ENCODE results near the gene PDIA6. TPM values are rescaled to one million over a fixed set of nuclear protein-coding genes. Genes with fewer than 3 reads are reported as not detected.
A peak's percentile ranks its signal among the peaks of the same experiment; 100 is the strongest.

PDIA6 gene
- polyA plus RNA-seq, 4 donors, result 24.4 to 311 (median 165) TPM

- Histone ChIP-seq H3K27ac (ENCODE audit: low read depth in 1 of 3, low read length in 2 of 3) (peak overlapping the region in 1 of 3 donors; percentile 80), H3K4me3 (ENCODE audit: low read depth in 1 of 3, low read length in 3 of 3) (no peak overlapping the region), H3K4me1 (ENCODE audit: control insufficient read depth in 3 of 3, insufficient read depth in 2 of 3, low read depth in 1 of 3, low read length in 2 of 3) (peaks cover 0 to 27% (median 0%) of the 10 kb centered on the region in 3 donors), H3K36me3 (ENCODE audit: control insufficient read depth in 3 of 3, insufficient read depth in 2 of 3, low read depth in 1 of 3, low read length in 3 of 3) (peaks cover 3 to 40% (median 5%) of the 10 kb centered on the region in 3 donors), H3K27me3 (ENCODE audit: control insufficient read depth in 3 of 3, insufficient read depth in 3 of 3, low read length in 3 of 3) (no peaks in the 10 kb centered on the region), H3K9me3 (ENCODE audit: control insufficient read depth in 2 of 2, insufficient read depth in 1 of 2, low read depth in 1 of 2, low read length in 1 of 2) (no peaks in the 10 kb centered on the region)
- FAIRE-seq (no peak), DNase-seq (peak in 1 of 2 donors; percentile 73)
- 59 to 65% (median 63%) methylated on average over 8 of the region's 8 CpGs for WGBS, 3 donors
Measured at GRCh38 chr2:10773821-10774341, 38.7 kb downstream of the PDIA6 start.

- H3K9me3 ChIP-seq (ENCODE audit: control insufficient read depth in 2 of 2, insufficient read depth in 1 of 2, low read depth in 1 of 2, low read length in 1 of 2), result no peaks in the 10 kb centered on the region
- H3K27me3 ChIP-seq (ENCODE audit: control insufficient read depth in 3 of 3, insufficient read depth in 3 of 3, low read length in 3 of 3), result no peaks in the 10 kb centered on the region
- H3K4me1 ChIP-seq (ENCODE audit: control insufficient read depth in 3 of 3, insufficient read depth in 2 of 3, low read depth in 1 of 3, low read length in 2 of 3), result peaks cover 0 to 27% (median 0%) of the 10 kb centered on the region in 3 donors
- H3K36me3 ChIP-seq (ENCODE audit: control insufficient read depth in 3 of 3, insufficient read depth in 2 of 3, low read depth in 1 of 3, low read length in 3 of 3), result peaks cover 0 to 30% (median 5%) of the 10 kb centered on the region in 3 donors
- FAIRE-seq, result no peak
- no peak overlapping the region for H3K4me3 ChIP-seq (ENCODE audit: low read depth in 1 of 3, low read length in 3 of 3)
- DNase-seq, result no peak
- no peak overlapping the region for H3K27ac ChIP-seq (ENCODE audit: low read depth in 1 of 3, low read length in 2 of 3)
- WGBS, 3 donors, result 81 to 94% (median 88%) methylated on average over 13 of the region's 13 CpGs
Measured at GRCh38 chr2:10772868-10773215, 39.7 kb downstream of the PDIA6 start.

- Histone ChIP-seq H3K27me3 (ENCODE audit: control insufficient read depth in 3 of 3, insufficient read depth in 3 of 3, low read length in 3 of 3) (no peaks in the 10 kb centered on the region), H3K36me3 (ENCODE audit: control insufficient read depth in 3 of 3, insufficient read depth in 2 of 3, low read depth in 1 of 3, low read length in 3 of 3) (peaks cover 0 to 25% (median 2%) of the 10 kb centered on the region in 3 donors), H3K9me3 (ENCODE audit: control insufficient read depth in 2 of 2, insufficient read depth in 1 of 2, low read depth in 1 of 2, low read length in 1 of 2) (no peaks in the 10 kb centered on the region), H3K27ac (ENCODE audit: low read depth in 1 of 3, low read length in 2 of 3) (no peak overlapping the region), H3K4me3 (ENCODE audit: low read depth in 1 of 3, low read length in 3 of 3) (no peak overlapping the region), H3K4me1 (ENCODE audit: control insufficient read depth in 3 of 3, insufficient read depth in 2 of 3, low read depth in 1 of 3, low read length in 2 of 3) (peaks cover 0 to 27% (median 0%) of the 10 kb centered on the region in 3 donors)
- WGBS, 3 donors, result 91 to 94% (median 91%) methylated on average over 12 of the region's 12 CpGs
- FAIRE-seq (no peak), DNase-seq (no peak)
Measured at GRCh38 chr2:10772201-10772867, 40.3 kb downstream of the PDIA6 start.

- Histone ChIP-seq H3K4me3 (ENCODE audit: low read depth in 1 of 3, low read length in 3 of 3) (no peak overlapping the region), H3K36me3 (ENCODE audit: control insufficient read depth in 3 of 3, insufficient read depth in 2 of 3, low read depth in 1 of 3, low read length in 3 of 3) (peaks cover 0 to 19% (median 0%) of the 10 kb centered on the region in 3 donors), H3K27me3 (ENCODE audit: control insufficient read depth in 3 of 3, insufficient read depth in 3 of 3, low read length in 3 of 3) (no peaks in the 10 kb centered on the region), H3K27ac (ENCODE audit: low read depth in 1 of 3, low read length in 2 of 3) (no peak overlapping the region), H3K4me1 (ENCODE audit: control insufficient read depth in 3 of 3, insufficient read depth in 2 of 3, low read depth in 1 of 3, low read length in 2 of 3) (peaks cover 0 to 27% (median 0%) of the 10 kb centered on the region in 3 donors), H3K9me3 (ENCODE audit: control insufficient read depth in 2 of 2, insufficient read depth in 1 of 2, low read depth in 1 of 2, low read length in 1 of 2) (no peaks in the 10 kb centered on the region)
- WGBS, 3 donors, result 87 to 94% (median 93%) methylated on average over 13 of the region's 13 CpGs
- FAIRE-seq (no peak), DNase-seq (no peak)
Measured at GRCh38 chr2:10771786-10772185, 40.8 kb downstream of the PDIA6 start.

GRCh38 chr2:10770956-10771750 is 41.4 kb downstream of the PDIA6 start:
- 87 to 89% (median 88%) methylated on average over 22 of the region's 22 CpGs for WGBS, 3 donors
- H3K9me3 ChIP-seq (ENCODE audit: control insufficient read depth in 2 of 2, insufficient read depth in 1 of 2, low read depth in 1 of 2, low read length in 1 of 2), result no peaks in the 10 kb centered on the region

GRCh38 chr2:10768063-10768507 is 44.5 kb downstream of the PDIA6 start:
- FAIRE-seq (no peak), DNase-seq (no peak)
- no peaks in the 10 kb centered on the region for H3K27me3 ChIP-seq (ENCODE audit: control insufficient read depth in 3 of 3, insufficient read depth in 3 of 3, low read length in 3 of 3)
- peaks cover 0 to 3% (median 0%) of the 10 kb centered on the region in 3 donors for H3K36me3 ChIP-seq (ENCODE audit: control insufficient read depth in 3 of 3, insufficient read depth in 2 of 3, low read depth in 1 of 3, low read length in 3 of 3)
- peaks cover 0 to 17% (median 0%) of the 10 kb centered on the region in 3 donors for H3K4me1 ChIP-seq (ENCODE audit: control insufficient read depth in 3 of 3, insufficient read depth in 2 of 3, low read depth in 1 of 3, low read length in 2 of 3)
- no peak overlapping the region for H3K27ac ChIP-seq (ENCODE audit: low read depth in 1 of 3, low read length in 2 of 3)
- no peaks in the 10 kb centered on the region for H3K9me3 ChIP-seq (ENCODE audit: control insufficient read depth in 2 of 2, insufficient read depth in 1 of 2, low read depth in 1 of 2, low read length in 1 of 2)
- 76 to 77% (median 77%) methylated on average over 13 to 16 of the region's 16 CpGs for WGBS, 3 donors
- no peak overlapping the region for H3K4me3 ChIP-seq (ENCODE audit: low read depth in 1 of 3, low read length in 3 of 3)

More at GRCh38 chr2:10770956-10771750, 41.4 kb downstream of the PDIA6 start:
- Histone ChIP-seq H3K36me3 (ENCODE audit: control insufficient read depth in 3 of 3, insufficient read depth in 2 of 3, low read depth in 1 of 3, low read length in 3 of 3) (peaks cover 0 to 13% (median 0%) of the 10 kb centered on the region in 3 donors), H3K27ac (ENCODE audit: low read depth in 1 of 3, low read length in 2 of 3) (no peak overlapping the region), H3K27me3 (ENCODE audit: control insufficient read depth in 3 of 3, insufficient read depth in 3 of 3, low read length in 3 of 3) (no peaks in the 10 kb centered on the region), H3K4me3 (ENCODE audit: low read depth in 1 of 3, low read length in 3 of 3) (no peak overlapping the region), H3K4me1 (ENCODE audit: control insufficient read depth in 3 of 3, insufficient read depth in 2 of 3, low read depth in 1 of 3, low read length in 2 of 3) (peaks cover 0 to 27% (median 0%) of the 10 kb centered on the region in 3 donors)
- FAIRE-seq (no peak), DNase-seq (no peak)

- no peak for FAIRE-seq
- no peaks in the 10 kb centered on the region for H3K9me3 ChIP-seq (ENCODE audit: control insufficient read depth in 2 of 2, insufficient read depth in 1 of 2, low read depth in 1 of 2, low read length in 1 of 2)
- H3K27me3 ChIP-seq (ENCODE audit: control insufficient read depth in 3 of 3, insufficient read depth in 3 of 3, low read length in 3 of 3), result no peaks in the 10 kb centered on the region
- H3K36me3 ChIP-seq (ENCODE audit: control insufficient read depth in 3 of 3, insufficient read depth in 2 of 3, low read depth in 1 of 3, low read length in 3 of 3), result no peaks in the 10 kb centered on the region
- peak overlapping the region in 1 of 3 donors; percentile 41 for H3K27ac ChIP-seq (ENCODE audit: low read depth in 1 of 3, low read length in 2 of 3)
- H3K4me1 ChIP-seq (ENCODE audit: control insufficient read depth in 3 of 3, insufficient read depth in 2 of 3, low read depth in 1 of 3, low read length in 2 of 3), result peaks cover 0 to 13% (median 0%) of the 10 kb centered on the region in 3 donors
- no peak for DNase-seq
- 88 to 92% (median 89%) methylated on average over 11 to 12 of the region's 12 CpGs for WGBS, 3 donors
- no peak overlapping the region for H3K4me3 ChIP-seq (ENCODE audit: low read depth in 1 of 3, low read length in 3 of 3)
Measured at GRCh38 chr2:10765914-10766313, 46.7 kb downstream of the PDIA6 start.

- 2 to 48% (median 15%) methylated on average over 5 of the region's 5 CpGs for WGBS, 3 donors
- peak; percentile 84 to 89 for DNase-seq
- Histone ChIP-seq H3K36me3 (ENCODE audit: control insufficient read depth in 3 of 3, insufficient read depth in 2 of 3, low read depth in 1 of 3, low read length in 3 of 3) (no peaks in the 10 kb centered on the region), H3K9me3 (ENCODE audit: control insufficient read depth in 2 of 2, insufficient read depth in 1 of 2, low read depth in 1 of 2, low read length in 1 of 2) (no peaks in the 10 kb centered on the region), H3K4me3 (ENCODE audit: low read depth in 1 of 3, low read length in 3 of 3) (no peak overlapping the region), H3K27me3 (ENCODE audit: control insufficient read depth in 3 of 3, insufficient read depth in 3 of 3, low read length in 3 of 3) (no peaks in the 10 kb centered on the region), H3K27ac (ENCODE audit: low read depth in 1 of 3, low read length in 2 of 3) (peak overlapping the region in 1 of 3 donors; percentile 69), H3K4me1 (ENCODE audit: control insufficient read depth in 3 of 3, insufficient read depth in 2 of 3, low read depth in 1 of 3, low read length in 2 of 3) (peaks cover 0 to 15% (median 0%) of the 10 kb centered on the region in 3 donors)
- FAIRE-seq, result no peak
Measured at GRCh38 chr2:10765461-10765860, 47.1 kb downstream of the PDIA6 start.
